Islet precursor cell (in vitro differentiated cells): ENCODE measurements around the gene HPCAL1.

Source experiments
- DNase-seq: peaks from one replicate; pipeline ENCODE4 v3.0.0-alpha.2; 2018

The HPCAL1 gene

GRCh38 chr2:10304458-10305253, 2.0 kb downstream of the HPCAL1 start:
- no peak for DNase-seq

- no peak for DNase-seq
These were observed 2.5 kb downstream of the HPCAL1 start for GRCh38 chr2:10305254-10305635.

- DNase-seq = peak; percentile 78
These were observed 3.0 kb downstream of the HPCAL1 start for GRCh38 chr2:10305715-10306114.

- DNase-seq = no peak
These were observed 4.3 kb downstream of the HPCAL1 start for GRCh38 chr2:10306901-10307463.

- no peak for DNase-seq
These were observed 5.0 kb downstream of the HPCAL1 start for GRCh38 chr2:10307561-10308156.

GRCh38 chr2:10308866-10309265, 6.2 kb downstream of the HPCAL1 start:
- no peak for DNase-seq

- DNase-seq = no peak
These were observed 6.6 kb downstream of the HPCAL1 start for GRCh38 chr2:10309286-10309685.

GRCh38 chr2:10310309-10310888, 7.7 kb downstream of the HPCAL1 start:
- DNase-seq = no peak

- DNase-seq = no peak
These were observed 9.0 kb downstream of the HPCAL1 start for GRCh38 chr2:10311736-10312135.

- DNase-seq = no peak
These were observed 9.8 kb downstream of the HPCAL1 start for GRCh38 chr2:10312437-10312957.

GRCh38 chr2:10316336-10316735, 13.6 kb downstream of the HPCAL1 start:
- no peak for DNase-seq

- DNase-seq = no peak
These were observed 14.2 kb downstream of the HPCAL1 start for GRCh38 chr2:10316860-10317259.

GRCh38 chr2:10317646-10318045, 14.9 kb downstream of the HPCAL1 start:
- no peak for DNase-seq

- DNase-seq = no peak
These were observed 15.6 kb downstream of the HPCAL1 start for GRCh38 chr2:10318345-10318744.

GRCh38 chr2:10319892-10320574, 17.3 kb downstream of the HPCAL1 start:
- no peak for DNase-seq

GRCh38 chr2:10320575-10320931, 17.8 kb downstream of the HPCAL1 start:
- no peak for DNase-seq

- no peak for DNase-seq
These were observed 18.2 kb downstream of the HPCAL1 start for GRCh38 chr2:10320933-10321332.

- DNase-seq = no peak
These were observed 18.9 kb downstream of the HPCAL1 start for GRCh38 chr2:10321622-10322021.

- DNase-seq = no peak
These were observed 19.8 kb downstream of the HPCAL1 start for GRCh38 chr2:10322481-10322880.

GRCh38 chr2:10322973-10323372, 20.3 kb downstream of the HPCAL1 start:
- DNase-seq = no peak

GRCh38 chr2:10323535-10323934, 20.8 kb downstream of the HPCAL1 start:
- DNase-seq = no peak

GRCh38 chr2:10324095-10324832, 21.6 kb downstream of the HPCAL1 start:
- DNase-seq = peak; percentile 63
